Stomach (tissue), 9 donors: ENCODE results near the gene GOLGA1. TPM values are rescaled to one million over a fixed set of nuclear protein-coding genes. Genes with fewer than 3 reads are reported as not detected.

Source experiments
- DNase-seq, 2 donors: peaks; one replicate each; pipeline versions ENCODE4 v3.0.0 to v3.0.0-alpha.2; 2013 to 2019
- H3K27ac ChIP-seq, 5 donors: fragments of 200-600 bp in 4 of 5; sonication (generic) in 4 of 5; one replicate each; pipeline ENCODE4 v1.5.1; 2013 to 2019; ENCODE audit warnings: mild to moderate bottlenecking in 1 of 5, moderate library complexity in 1 of 5
- H3K27me3 ChIP-seq, 3 donors: fragments of 200-600 bp; sonication (generic); one replicate each; pipeline ENCODE4 v1.5.1; 2017 to 2019; ENCODE audit warnings: mixed run types in 1 of 3
- H3K36me3 ChIP-seq, 4 donors: fragments of 200-600 bp; sonication (generic); 1 replicate in 3 of 4; 2 replicates in 1 of 4; pipeline ENCODE4 v1.5.1; 2016 to 2019
- H3K4me1 ChIP-seq, 4 donors: fragments of 200-600 bp; sonication (generic); one replicate each; pipeline ENCODE4 v1.5.1; 2016 to 2019
- H3K4me3 ChIP-seq, 4 donors: fragments of 200-600 bp; sonication (generic) in 3 of 4; one replicate each; pipeline ENCODE4 v1.5.1; 2016 to 2019; ENCODE audit warnings: mild to moderate bottlenecking in 1 of 4
- H3K9me3 ChIP-seq, 4 donors: fragments of 200-600 bp; sonication (generic); one replicate each; pipeline ENCODE4 v1.5.1; 2016 to 2019
- EP300 ChIP-seq: sonication (generic); formaldehyde crosslinking; IDR thresholded peaks from one replicate; pipeline ENCODE4 v1.6.1; 2017; ENCODE audit warnings: antibody characterized with exemption
- POLR2A ChIP-seq, 4 donors: fragments of 450-650 bp; IDR thresholded peaks; one replicate each; pipeline ENCODE4 v1.6.1; 2016; ENCODE audit warnings: antibody characterized with exemption in 4 of 4, control low read depth in 2 of 4, mild to moderate bottlenecking in 1 of 4, moderate library complexity in 1 of 4
- POLR2AphosphoS5 ChIP-seq, 3 donors: sonication (generic); formaldehyde crosslinking; IDR thresholded peaks; one replicate each; pipeline ENCODE4 v1.6.1; 2016; ENCODE audit warnings: antibody characterized with exemption in 3 of 3
- WGBS, 5 donors: extraction: QIAGEN DNeasy Blood & Tissue Kit in 3 of 5; methylation state at CpG; one replicate each; pipeline versions ENCODE4 v1.1.5 to v1.1.7; 2013 to 2018; 5-methylcytosine and 5-hydroxymethylcytosine counted together
- intact Hi-C: fragments of 100-400 bp; cut with DNase I; formaldehyde crosslinking; loops from one replicate; pipeline ENCODE4 v1.15.1; 2023; ENCODE audit warnings: low total_unique reads
- polyA plus RNA-seq, 3 donors: library from polyadenylated mRNA; stranded (reverse); fragments of 200-250 nt; gene quantifications; one replicate each; pipeline ENCODE4 v1.2.3, GENCODE V29; 2013
- total RNA-seq, 5 donors: library from RNA; depleted of rRNA; stranded (reverse); fragments of >200 nt; gene quantifications; one replicate each; pipeline versions ENCODE4 v1.1.0 to v1.2.3, GENCODE V29; 2014 to 2016
- TF ChIP-seq, protein P1 (sequence below), 7 experiments: fragments of 450-650 bp in 4 of 7; fragments of 200-600 bp in 3 of 7; sonication (generic) in 3 of 7; IDR thresholded peaks; one replicate each; pipeline ENCODE4 v1.5.1; 2016 to 2019; ENCODE audit warnings: antibody characterized with exemption in 7 of 7, control low read depth in 2 of 7, mild to moderate bottlenecking in 1 of 7
- donor health status: healthy with polysubstance abuse.
- donor health status: Bipolar disorder and iron deficiency.
- donor health status: healthy.

The GOLGA1 gene
- total and polyA plus RNA-seq, 8 donors: 4.1 to 88.4 (median 18.1) TPM

- Histone ChIP-seq H3K4me3 (peak overlapping the region in 1 of 4 donors; percentile 97), H3K27me3 (no peaks in the 10 kb centered on the region), H3K4me1 (peaks cover 36 to 61% (median 60%) of the 10 kb centered on the region in 4 donors), H3K27ac (peak overlapping the region; percentile 40 to 96 (median 94)), H3K36me3 (peaks cover 22 to 26% (median 24%) of the 10 kb centered on the region in 4 donors), H3K9me3 (no peaks in the 10 kb centered on the region)
- intact Hi-C loops: no loop called here
- DNase-seq: peak in 1 of 2 donors; percentile 51
- 22 to 53% (median 35%) methylated on average over 7 of the region's 7 CpGs for WGBS, 5 donors
- TF ChIP-seq POLR2AphosphoS5 (IDR thresholded peaks at IDR 0.05): peak in 2 of 3 donors; percentile 35 to 75
- TF ChIP-seq EP300: no peak
- no peak for TF ChIP-seq POLR2A (IDR thresholded peaks at IDR 0.05)
- TF ChIP-seq, protein P1, sequence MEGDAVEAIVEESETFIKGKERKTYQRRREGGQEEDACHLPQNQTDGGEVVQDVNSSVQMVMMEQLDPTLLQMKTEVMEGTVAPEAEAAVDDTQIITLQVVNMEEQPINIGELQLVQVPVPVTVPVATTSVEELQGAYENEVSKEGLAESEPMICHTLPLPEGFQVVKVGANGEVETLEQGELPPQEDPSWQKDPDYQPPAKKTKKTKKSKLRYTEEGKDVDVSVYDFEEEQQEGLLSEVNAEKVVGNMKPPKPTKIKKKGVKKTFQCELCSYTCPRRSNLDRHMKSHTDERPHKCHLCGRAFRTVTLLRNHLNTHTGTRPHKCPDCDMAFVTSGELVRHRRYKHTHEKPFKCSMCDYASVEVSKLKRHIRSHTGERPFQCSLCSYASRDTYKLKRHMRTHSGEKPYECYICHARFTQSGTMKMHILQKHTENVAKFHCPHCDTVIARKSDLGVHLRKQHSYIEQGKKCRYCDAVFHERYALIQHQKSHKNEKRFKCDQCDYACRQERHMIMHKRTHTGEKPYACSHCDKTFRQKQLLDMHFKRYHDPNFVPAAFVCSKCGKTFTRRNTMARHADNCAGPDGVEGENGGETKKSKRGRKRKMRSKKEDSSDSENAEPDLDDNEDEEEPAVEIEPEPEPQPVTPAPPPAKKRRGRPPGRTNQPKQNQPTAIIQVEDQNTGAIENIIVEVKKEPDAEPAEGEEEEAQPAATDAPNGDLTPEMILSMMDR (IDR thresholded peaks at IDR 0.05): no peak
Observed at GRCh38 chr9:124863371-124863871, 77.5 kb downstream of the GOLGA1 start.

DNA sequence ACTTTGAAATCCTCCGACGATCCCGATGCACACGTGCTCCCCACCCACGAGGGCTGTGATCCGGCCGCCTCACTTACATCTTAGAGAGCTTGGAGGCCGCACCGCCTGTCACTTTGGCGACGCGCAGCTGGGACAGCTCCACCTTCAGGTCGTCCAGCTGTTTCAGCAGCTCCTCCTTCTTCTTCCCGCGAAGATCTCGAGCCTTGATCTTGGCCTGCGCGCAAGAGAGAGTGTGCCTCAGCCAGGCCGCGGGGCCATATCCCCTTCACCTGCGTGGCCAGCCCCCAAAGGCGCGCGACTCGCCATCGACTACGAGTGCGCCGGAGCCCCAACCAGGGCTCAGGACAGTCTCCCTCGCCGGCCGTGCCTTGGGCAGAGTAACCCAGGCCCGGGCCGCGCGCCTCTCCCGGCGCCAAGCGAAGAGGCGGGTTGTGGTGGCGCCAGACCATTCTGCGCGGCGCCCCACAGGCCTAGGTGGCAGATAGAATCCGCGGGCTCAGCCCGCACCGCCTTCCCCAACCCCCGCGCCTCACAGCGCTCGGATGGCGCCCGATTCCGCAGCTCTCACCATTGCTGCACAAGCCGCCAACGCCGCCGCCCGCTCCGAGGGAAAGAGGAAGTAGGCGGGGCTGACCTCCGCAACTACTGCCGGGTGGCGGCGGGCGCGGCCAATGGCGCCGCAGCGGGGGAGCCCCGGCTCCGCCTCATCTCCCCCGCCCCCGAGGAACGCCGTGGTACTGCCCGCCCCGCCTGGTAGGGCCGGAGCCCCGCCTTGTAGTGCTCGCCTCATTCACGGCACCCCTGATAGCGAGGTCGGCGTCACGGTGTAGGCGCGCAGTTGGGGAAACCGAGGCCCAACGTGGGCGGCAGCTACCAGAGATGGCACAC is 79.3 kb downstream of the GOLGA1 start, which contains the start of the genes ARPC5L and RPL35:
ARPC5L (plus strand) TSS at position 789 of the 888 bp plus-strand sequence. CDS start 7,161 bp downstream, outside the sequence.
RPL35 (minus strand) TSS at position 616 of the 888 bp plus-strand sequence; CDS start at position 571, 45 bp downstream.
- peak within 1 kb of the TSS; percentile 89 to 97 (median 94) for H3K4me3 ChIP-seq
- no peaks in the 10 kb centered on the region for H3K27me3 ChIP-seq
- H3K9me3 ChIP-seq: no peaks in the 10 kb centered on the region
- TF ChIP-seq, protein P1 (IDR thresholded peaks at IDR 0.05): no peak
- TF ChIP-seq EP300 (no peak), POLR2A (IDR thresholded peaks at IDR 0.05) (peak in 1 of 4 donors; percentile 24), POLR2AphosphoS5 (IDR thresholded peaks at IDR 0.05) (peak; percentile 88 to 97 (median 91))
- WGBS, 5 donors: 0 to 1% (median 0%) methylated on average over 42 to 92 of the region's 92 CpGs
- DNase-seq: peak; percentile 96 to 98
- peaks cover 38 to 44% (median 43%) of the 10 kb centered on the region in 4 donors for H3K36me3 ChIP-seq
- H3K4me1 ChIP-seq: peaks cover 29 to 54% (median 50%) of the 10 kb centered on the region in 4 donors
- intact Hi-C loops: no loop called here
- peak within 1 kb of the TSS; percentile 81 to 96 (median 94) for H3K27ac ChIP-seq

DNA sequence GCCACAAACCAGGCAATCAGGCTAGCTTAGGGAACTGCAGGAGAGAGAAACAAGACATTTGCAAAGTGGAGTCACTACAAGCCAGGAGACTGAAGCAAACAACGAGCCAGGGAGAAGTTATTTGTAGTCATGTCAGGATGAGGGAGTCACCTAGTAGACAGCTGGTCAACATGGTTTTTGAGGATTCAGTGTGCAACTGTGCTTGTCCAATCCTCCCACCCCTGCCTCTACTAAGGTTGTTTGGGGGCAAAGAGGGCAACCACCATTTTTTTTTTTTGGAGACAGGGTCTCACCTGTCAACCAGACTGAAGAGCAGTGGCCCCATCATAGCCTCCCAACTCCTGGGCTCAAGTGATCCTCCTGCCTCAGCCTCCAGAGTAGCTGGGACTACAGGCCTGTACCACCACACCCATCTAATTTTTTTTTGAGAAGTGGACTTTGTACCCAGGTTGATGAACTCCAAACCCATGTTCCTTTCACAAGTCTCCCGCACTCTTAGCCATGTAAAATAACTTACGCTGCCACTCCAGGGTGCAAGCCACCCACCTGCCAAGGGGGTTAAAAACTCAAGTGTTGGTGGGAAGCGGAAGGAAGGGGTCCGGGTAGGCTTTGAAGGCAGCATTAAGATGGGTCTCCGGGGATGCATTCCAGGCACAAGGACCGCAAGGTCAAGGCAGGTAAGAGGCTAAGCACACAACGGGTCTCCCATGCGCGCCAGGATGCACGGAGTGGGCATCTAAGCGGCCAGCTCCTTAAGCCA is 80.1 kb downstream of the GOLGA1 start:
- Histone ChIP-seq H3K36me3 (peaks cover 38 to 51% (median 48%) of the 10 kb centered on the region in 4 donors), H3K9me3 (no peaks in the 10 kb centered on the region), H3K27me3 (no peaks in the 10 kb centered on the region), H3K4me3 (peak overlapping the region; percentile 89 to 97 (median 94)), H3K4me1 (peaks cover 29 to 54% (median 50%) of the 10 kb centered on the region in 4 donors), H3K27ac (peak overlapping the region; percentile 81 to 96 (median 94))
- intact Hi-C loops: no loop called here
- TF ChIP-seq, protein P1 (IDR thresholded peaks at IDR 0.05): no peak
- TF ChIP-seq POLR2AphosphoS5 (IDR thresholded peaks at IDR 0.05): no peak
- TF ChIP-seq POLR2A (IDR thresholded peaks at IDR 0.05): no peak
- TF ChIP-seq EP300: no peak
- DNase-seq: no peak
- 6 to 13% (median 7%) methylated on average over 12 of the region's 12 CpGs for WGBS, 5 donors
